A673 (cell line): ENCODE data around the gene STYXL2. TPM values are rescaled to one million over a fixed set of nuclear protein-coding genes. Genes with fewer than 3 reads are reported as not detected.

Source experiments
- BruUV-seq: library from RNA; stranded (reverse); fragments of 400-500 nt; replicated peaks from 2 replicates; lab custom pipeline; 2021; lab: Mats Ljungman, UMichigan
- CTCF ChIA-PET: fragments of 300-600 bp; sonication (Branson Sonifier 250); formaldehyde crosslinking; loops from one replicate; lab custom pipeline; 2022; ENCODE audit warnings: antibody characterized with exemption; lab: Charles Lee
- POLR2A ChIA-PET: fragments of 300-600 bp; sonication (Branson Sonifier 250); formaldehyde crosslinking; loops from one replicate; lab custom pipeline; 2022; ENCODE audit warnings: antibody characterized with exemption; ENCODE audit not compliant: low non-redundant PET; lab: Charles Lee
- DNase-seq: peaks from one replicate; pipeline ENCODE4 v3.0.0-alpha.2; 2015; ENCODE audit warnings: low spot score
- H3K27ac ChIP-seq: fragments of 200-600 bp; sonication (generic); 2 replicates; pipeline ENCODE4 v1.5.1; 2016; ENCODE audit warnings: mixed run types, low read depth, mild to moderate bottlenecking, mixed read lengths, antibody characterized with exemption, low read length; ENCODE audit not compliant: poor library complexity, severe bottlenecking
- H3K27me3 ChIP-seq: fragments of 200-600 bp; sonication (generic); replicated peaks from 2 replicates; pipeline ENCODE4 v1.6.1; 2017; ENCODE audit warnings: mixed run types, low read depth, mild to moderate bottlenecking, mixed read lengths, antibody characterized with exemption, low read length; ENCODE audit not compliant: insufficient read depth, poor library complexity
- H3K36me3 ChIP-seq: fragments of 200-600 bp; sonication (generic); 2 replicates; pipeline ENCODE4 v1.6.1; 2016; ENCODE audit warnings: mixed run types, mild to moderate bottlenecking, mixed read lengths, antibody characterized with exemption, low read length; ENCODE audit not compliant: insufficient read depth, poor library complexity, severe bottlenecking
- H3K4me1 ChIP-seq: fragments of 200-600 bp; sonication (generic); 2 replicates; pipeline ENCODE4 v1.6.1; 2017; ENCODE audit warnings: mixed run types, mild to moderate bottlenecking, mixed read lengths, antibody characterized with exemption, low read length; ENCODE audit not compliant: insufficient read depth, poor library complexity, severe bottlenecking
- H3K4me3 ChIP-seq: fragments of 200-600 bp; sonication (generic); 2 replicates; pipeline ENCODE4 v1.5.1; 2016; ENCODE audit warnings: low read depth, mixed run types, mild to moderate bottlenecking, mixed read lengths, low read length; ENCODE audit not compliant: poor library complexity, severe bottlenecking
- H3K9me3 ChIP-seq: fragments of 200-600 bp; sonication (generic); 2 replicates; pipeline ENCODE4 v1.6.1; 2016; ENCODE audit warnings: mixed run types, low read depth, mild to moderate bottlenecking, mixed read lengths, antibody characterized with exemption, low read length; ENCODE audit not compliant: poor library complexity, severe bottlenecking
- EZH2 ChIP-seq: fragments of 200-600 bp; sonication (generic); IDR thresholded peaks from 2 replicates; pipeline ENCODE4 v1.6.1; 2017; ENCODE audit warnings: borderline replicate concordance, low read depth, mild to moderate bottlenecking, mixed read lengths, antibody characterized with exemption, low read length; ENCODE audit not compliant: poor library complexity, severe bottlenecking
- intact Hi-C: fragments of 100-400 bp; cut with micrococcal nuclease; formaldehyde crosslinking; loops from one replicate; pipeline ENCODE4 v1.10.0; 2022; ENCODE audit not compliant: unreplicated experiment
- total RNA-seq: library from RNA; stranded (reverse); gene quantifications from 2 replicates; pipeline ENCODE4 v1.2.3, GENCODE V29; 2021
- TF ChIP-seq, protein P1 (sequence below): fragments of 300-800, 200-600 bp; sonication (generic); conservative IDR thresholded peaks from 2 replicates; pipeline ENCODE4 v1.5.1; 2017; ENCODE audit warnings: low read depth, mild to moderate bottlenecking, antibody characterized with exemption, low read length, moderate library complexity, mixed read lengths

STYXL2 gene
- total RNA-seq, 1 experiment from 2014 or later = not detected

DNA sequence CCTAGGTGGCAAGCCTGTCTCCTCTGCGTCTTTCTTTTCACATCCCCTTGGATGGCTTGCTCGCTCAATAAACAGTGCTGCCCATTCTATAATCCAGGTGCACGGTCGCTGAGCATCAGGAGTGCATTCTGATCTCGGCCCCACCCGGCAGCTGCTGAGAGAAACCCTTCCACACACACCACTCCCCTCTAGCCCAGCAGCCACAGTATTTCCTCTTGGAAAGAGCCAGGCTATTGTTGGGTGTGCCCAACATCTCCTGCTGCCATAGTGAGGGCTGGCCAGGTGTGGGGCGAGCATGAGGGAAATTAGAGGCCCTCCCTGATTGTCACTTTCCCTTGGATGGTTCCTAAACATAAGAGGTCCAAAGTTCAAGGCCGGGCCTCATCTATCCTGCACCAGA is 28.4 kb upstream of the STYXL2 start:
- H3K9me3 ChIP-seq = no peaks in the 10 kb centered on the region

DNA sequence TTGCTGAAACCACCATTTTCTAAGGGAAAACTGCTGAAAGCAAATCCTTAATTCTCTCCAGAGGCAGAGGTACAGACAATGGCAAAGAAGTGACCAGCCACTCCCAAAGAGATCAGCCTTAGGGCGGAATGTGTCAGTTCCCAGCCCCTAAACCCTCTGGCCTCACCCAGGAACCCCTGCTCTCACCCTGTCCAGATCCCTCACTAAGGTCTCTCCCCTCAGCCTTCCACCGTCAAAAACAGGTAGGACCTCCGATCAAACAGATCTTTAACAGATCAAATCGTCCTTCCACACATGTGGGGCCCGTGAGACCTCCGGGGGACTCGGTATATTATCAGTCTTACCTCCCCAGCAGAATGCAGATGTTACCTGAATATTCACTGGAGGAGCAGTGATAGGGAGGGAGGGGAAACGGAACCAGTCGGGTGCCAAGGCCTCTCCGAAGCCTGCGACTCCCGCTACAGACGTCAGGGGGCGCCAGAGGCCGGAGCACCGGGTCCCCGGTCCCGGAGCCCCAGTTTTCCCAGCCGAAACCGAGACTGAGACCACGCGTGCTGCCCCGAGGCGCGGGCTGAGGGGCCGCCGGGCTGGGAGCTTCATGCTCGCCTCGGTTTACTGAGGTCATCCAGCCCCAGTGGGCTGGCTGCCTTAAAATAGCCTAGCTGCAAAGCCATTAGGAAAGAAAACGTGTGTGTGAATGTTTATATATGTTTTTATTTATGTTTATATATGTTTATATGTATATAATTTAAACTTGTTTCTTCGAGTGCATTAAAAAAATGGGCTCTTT is 27.3 kb upstream of the STYXL2 start:
- ChIA-PET POLR2A (interaction anchor here (1.1 kb wide), 1 partner anchor 142 kb away, joined by 3 read pairs; no protein-coding TSS in a partner anchor), CTCF (interaction anchor here (0.8 to 1.4 kb wide), 4 partner anchors 9 to 201 kb away, joined by 3 to 17 read pairs (median 6); partner anchors contain the start of gene POU2F1)
- Histone ChIP-seq H3K4me3 (peak overlapping the region; percentile 21), H3K36me3 (no peaks in the 10 kb centered on the region), H3K27ac (no peak overlapping the region), H3K27me3 (no peaks in the 10 kb centered on the region), H3K9me3 (no peaks in the 10 kb centered on the region), H3K4me1 (no peaks in the 10 kb centered on the region)
- TF ChIP-seq EZH2 = no peak
- TF ChIP-seq, protein P1, sequence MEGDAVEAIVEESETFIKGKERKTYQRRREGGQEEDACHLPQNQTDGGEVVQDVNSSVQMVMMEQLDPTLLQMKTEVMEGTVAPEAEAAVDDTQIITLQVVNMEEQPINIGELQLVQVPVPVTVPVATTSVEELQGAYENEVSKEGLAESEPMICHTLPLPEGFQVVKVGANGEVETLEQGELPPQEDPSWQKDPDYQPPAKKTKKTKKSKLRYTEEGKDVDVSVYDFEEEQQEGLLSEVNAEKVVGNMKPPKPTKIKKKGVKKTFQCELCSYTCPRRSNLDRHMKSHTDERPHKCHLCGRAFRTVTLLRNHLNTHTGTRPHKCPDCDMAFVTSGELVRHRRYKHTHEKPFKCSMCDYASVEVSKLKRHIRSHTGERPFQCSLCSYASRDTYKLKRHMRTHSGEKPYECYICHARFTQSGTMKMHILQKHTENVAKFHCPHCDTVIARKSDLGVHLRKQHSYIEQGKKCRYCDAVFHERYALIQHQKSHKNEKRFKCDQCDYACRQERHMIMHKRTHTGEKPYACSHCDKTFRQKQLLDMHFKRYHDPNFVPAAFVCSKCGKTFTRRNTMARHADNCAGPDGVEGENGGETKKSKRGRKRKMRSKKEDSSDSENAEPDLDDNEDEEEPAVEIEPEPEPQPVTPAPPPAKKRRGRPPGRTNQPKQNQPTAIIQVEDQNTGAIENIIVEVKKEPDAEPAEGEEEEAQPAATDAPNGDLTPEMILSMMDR = peak; percentile 95
- intact Hi-C loops = loop anchor here (1.0 to 10.0 kb wide), 6 partner anchors 62 to 618 kb away; partner anchors contain the start of gene POU2F1
- BruUV-seq = no TSS peak
- peak; percentile 83 for DNase-seq

More for the DNA sequence above, 28.4 kb upstream of the STYXL2 start:
- no peak for DNase-seq
- Histone ChIP-seq H3K4me1 (no peaks in the 10 kb centered on the region), H3K27me3 (no peaks in the 10 kb centered on the region), H3K27ac (no peak overlapping the region), H3K4me3 (no peak overlapping the region), H3K36me3 (no peaks in the 10 kb centered on the region)
- ChIA-PET POLR2A (no interaction called here), CTCF (interaction anchor here (0.6 to 0.9 kb wide), 2 partner anchors 8 to 14 kb away, joined by 3 read pairs; no protein-coding TSS in a partner anchor)
- no TSS peak for BruUV-seq
- TF ChIP-seq, protein P1 = no peak
- TF ChIP-seq EZH2 = no peak
- intact Hi-C loops = loop anchor here (10.0 kb wide), 1 partner anchor 619 kb away; no protein-coding TSS in a partner anchor

DNA sequence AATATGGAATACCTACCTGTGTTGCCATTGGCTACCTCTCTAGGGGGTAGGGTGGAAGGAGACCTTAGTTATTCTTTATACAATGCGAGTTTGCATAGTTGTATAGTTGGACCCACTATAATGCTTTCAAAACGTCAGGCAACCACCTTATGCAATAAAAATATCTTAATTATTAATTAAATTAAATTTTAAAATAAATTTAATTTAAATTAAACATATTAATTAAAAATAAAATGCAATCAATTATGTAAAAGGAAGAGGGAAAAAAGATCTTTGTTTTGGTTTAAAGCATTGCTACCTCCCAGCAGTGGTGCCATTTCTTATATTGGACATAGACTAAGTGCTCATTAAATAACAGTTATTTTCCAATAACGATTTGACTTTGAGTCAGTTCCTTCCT is 26.0 kb upstream of the STYXL2 start:
- no TSS peak for BruUV-seq
- no peak for TF ChIP-seq EZH2
- TF ChIP-seq, protein P1 = no peak
- H3K27ac ChIP-seq = no peak overlapping the region
- no peaks in the 10 kb centered on the region for H3K36me3 ChIP-seq
- no peaks in the 10 kb centered on the region for H3K9me3 ChIP-seq
- no peak overlapping the region for H3K4me3 ChIP-seq
- ChIA-PET CTCF (no interaction called here), POLR2A (no interaction called here)
- intact Hi-C loops = loop anchor here (2.0 to 10.0 kb wide), 2 partner anchors 61 to 617 kb away; no protein-coding TSS in a partner anchor
- H3K27me3 ChIP-seq = no peaks in the 10 kb centered on the region
- no peak for DNase-seq
- no peaks in the 10 kb centered on the region for H3K4me1 ChIP-seq
